Measurements from ENCODE around the gene WRAP53. TPM values are rescaled to one million over a fixed set of nuclear protein-coding genes. Genes with fewer than 3 reads are reported as not detected.

The WRAP53 gene
- total RNA-seq, 3 donors from 2014 or later: 5.1 to 9.9 (median 5.8) TPM

DNA sequence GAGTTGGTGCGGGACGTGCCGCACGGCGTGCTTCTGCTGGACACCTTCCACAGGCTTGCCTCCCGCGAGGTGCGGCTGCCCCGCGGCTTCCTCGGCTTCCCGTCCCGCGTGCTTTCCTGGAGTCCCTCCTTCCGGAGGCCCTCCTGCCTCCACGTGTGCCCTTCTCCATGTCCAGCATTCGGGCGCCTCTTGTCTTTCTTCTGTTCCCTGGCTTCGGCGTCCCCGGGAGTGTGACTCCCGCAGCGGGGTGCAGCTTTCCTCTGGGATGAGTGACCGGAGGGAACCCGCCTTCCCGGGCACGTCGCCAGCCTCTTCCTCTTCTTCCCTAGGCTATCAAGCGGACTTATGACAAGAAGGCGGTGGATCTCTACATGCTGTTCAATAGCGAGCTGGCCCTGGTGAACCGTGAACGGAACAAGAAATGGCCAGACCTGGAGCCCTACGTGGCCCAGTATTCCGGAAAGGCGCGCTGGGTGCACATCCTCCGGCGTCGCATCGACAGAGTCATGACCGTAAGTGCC, 52.3 kb downstream of the WRAP53 start:
- TF ChIP-seq, protein P1, sequence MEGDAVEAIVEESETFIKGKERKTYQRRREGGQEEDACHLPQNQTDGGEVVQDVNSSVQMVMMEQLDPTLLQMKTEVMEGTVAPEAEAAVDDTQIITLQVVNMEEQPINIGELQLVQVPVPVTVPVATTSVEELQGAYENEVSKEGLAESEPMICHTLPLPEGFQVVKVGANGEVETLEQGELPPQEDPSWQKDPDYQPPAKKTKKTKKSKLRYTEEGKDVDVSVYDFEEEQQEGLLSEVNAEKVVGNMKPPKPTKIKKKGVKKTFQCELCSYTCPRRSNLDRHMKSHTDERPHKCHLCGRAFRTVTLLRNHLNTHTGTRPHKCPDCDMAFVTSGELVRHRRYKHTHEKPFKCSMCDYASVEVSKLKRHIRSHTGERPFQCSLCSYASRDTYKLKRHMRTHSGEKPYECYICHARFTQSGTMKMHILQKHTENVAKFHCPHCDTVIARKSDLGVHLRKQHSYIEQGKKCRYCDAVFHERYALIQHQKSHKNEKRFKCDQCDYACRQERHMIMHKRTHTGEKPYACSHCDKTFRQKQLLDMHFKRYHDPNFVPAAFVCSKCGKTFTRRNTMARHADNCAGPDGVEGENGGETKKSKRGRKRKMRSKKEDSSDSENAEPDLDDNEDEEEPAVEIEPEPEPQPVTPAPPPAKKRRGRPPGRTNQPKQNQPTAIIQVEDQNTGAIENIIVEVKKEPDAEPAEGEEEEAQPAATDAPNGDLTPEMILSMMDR (IDR thresholded peaks at IDR 0.05): no peak
- DNase-seq (no peak), ATAC-seq (no peak)
- no peaks in the 10 kb centered on the region for H3K36me3 ChIP-seq (ENCODE audit: low read depth)
- H3K9me3 ChIP-seq: no peaks in the 10 kb centered on the region
- H3K4me1 ChIP-seq (ENCODE audit: low read depth): no peaks in the 10 kb centered on the region
- no peak overlapping the region for H3K4me3 ChIP-seq
- intact Hi-C loops (cut with DNase I, micrococcal nuclease): loop anchor here in 1 of 2 donors (10.0 kb wide), 1 partner anchor 244 kb away; no protein-coding TSS in a partner anchor

DNA sequence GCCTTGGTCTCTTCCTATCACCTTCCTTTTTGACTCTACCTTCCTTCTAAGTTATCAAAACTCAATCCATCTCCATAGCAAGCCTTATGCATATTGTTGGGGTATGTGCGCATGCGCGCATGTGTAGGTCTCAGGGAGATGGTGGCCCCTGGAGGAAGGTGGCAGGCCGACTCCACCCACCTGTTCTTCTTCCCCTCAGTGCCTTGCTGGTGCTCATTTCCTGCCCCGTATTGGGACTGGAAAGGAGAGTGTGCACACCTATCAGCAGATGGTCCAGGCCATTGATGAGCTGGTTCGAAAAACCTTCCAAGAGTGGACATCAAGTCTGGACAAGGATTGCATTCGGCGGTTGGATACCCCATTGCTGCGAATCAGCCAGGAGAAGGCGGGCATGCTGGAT, 54.5 kb downstream of the WRAP53 start:
- H3K4me3 ChIP-seq: no peak overlapping the region
- DNase-seq (no peak), ATAC-seq (no peak)
- H3K36me3 ChIP-seq (ENCODE audit: low read depth): no peaks in the 10 kb centered on the region
- H3K9me3 ChIP-seq: no peaks in the 10 kb centered on the region
- TF ChIP-seq, protein P1 (IDR thresholded peaks at IDR 0.05): no peak
- intact Hi-C loops (cut with DNase I, micrococcal nuclease): loop anchor here in 1 of 2 donors (10.0 kb wide), 1 partner anchor 242 kb away; no protein-coding TSS in a partner anchor
- no peaks in the 10 kb centered on the region for H3K4me1 ChIP-seq (ENCODE audit: low read depth)

DNA sequence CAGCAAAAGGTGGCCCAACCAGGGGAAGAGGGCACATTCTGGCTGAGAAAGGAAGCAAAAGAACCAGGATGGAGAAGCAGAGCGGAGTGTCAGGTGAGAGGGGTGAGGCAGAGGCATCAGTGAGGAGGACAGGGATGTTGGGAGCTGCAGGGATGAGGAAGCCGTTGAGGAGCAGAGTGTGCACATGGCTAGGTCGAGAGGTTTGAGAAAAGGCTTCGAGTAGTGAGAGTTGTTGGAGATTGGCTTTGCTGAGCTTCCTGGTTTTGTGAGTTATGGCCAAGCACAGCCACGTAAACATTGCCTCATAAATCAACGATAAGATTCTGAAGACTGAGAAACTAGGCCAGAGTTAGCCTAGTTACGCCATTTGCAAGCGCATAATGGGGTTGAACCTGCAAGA, 56.1 kb downstream of the WRAP53 start:
- peak; percentile 47 for ATAC-seq

DNA sequence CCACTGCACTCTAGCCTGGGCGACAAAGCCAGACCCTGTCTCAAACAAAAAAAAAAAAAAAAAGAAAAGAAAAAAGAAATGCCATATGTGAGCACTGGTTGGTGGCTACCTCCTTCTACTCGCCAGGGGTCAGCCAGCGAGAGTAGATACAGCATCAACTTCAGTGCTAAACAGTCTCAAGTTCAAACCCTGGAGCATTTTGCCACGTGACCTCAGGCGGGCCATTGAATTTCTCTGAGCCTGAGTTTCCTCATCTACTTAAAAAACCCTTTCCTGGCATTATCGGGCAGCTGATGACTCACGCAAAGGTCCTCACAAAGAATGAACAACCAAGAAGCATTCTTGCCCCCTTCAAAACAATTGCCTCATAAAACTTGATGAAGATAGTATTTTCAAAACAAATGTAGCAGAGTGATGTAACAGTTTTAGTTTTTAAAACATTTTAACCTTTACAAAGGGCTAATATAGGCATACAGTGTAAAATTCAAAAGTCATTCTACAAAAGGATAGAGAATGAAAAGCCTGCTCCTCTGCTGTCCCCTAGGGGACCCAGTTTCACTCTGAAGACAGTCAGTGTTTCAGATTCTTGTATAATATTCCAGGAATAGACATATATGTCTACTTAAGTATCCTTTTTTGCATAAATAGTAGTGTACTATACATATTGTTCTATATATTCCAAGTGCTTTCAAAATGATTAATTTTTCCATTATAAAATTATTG, 57.6 kb downstream of the WRAP53 start:
- intact Hi-C loops (cut with DNase I, micrococcal nuclease): loop anchor here in 1 of 2 donors (10.0 kb wide), 1 partner anchor 239 kb away; no protein-coding TSS in a partner anchor
- no peaks in the 10 kb centered on the region for H3K36me3 ChIP-seq (ENCODE audit: low read depth)
- H3K4me1 ChIP-seq (ENCODE audit: low read depth): no peaks in the 10 kb centered on the region
- no peak overlapping the region for H3K4me3 ChIP-seq
- TF ChIP-seq, protein P1 (IDR thresholded peaks at IDR 0.05): no peak
- no peaks in the 10 kb centered on the region for H3K9me3 ChIP-seq
- ATAC-seq (no peak), DNase-seq (no peak)

More for the DNA sequence above, 56.1 kb downstream of the WRAP53 start:
- TF ChIP-seq, protein P1 (IDR thresholded peaks at IDR 0.05): no peak
- peak in 1 of 3 donors; percentile 8 for DNase-seq
- H3K4me1 ChIP-seq (ENCODE audit: low read depth): no peaks in the 10 kb centered on the region
- H3K36me3 ChIP-seq (ENCODE audit: low read depth): no peaks in the 10 kb centered on the region
- H3K9me3 ChIP-seq: no peaks in the 10 kb centered on the region
- intact Hi-C loops (cut with DNase I, micrococcal nuclease): loop anchor here in 1 of 2 donors (10.0 kb wide), 1 partner anchor 240 kb away; no protein-coding TSS in a partner anchor
- no peak overlapping the region for H3K4me3 ChIP-seq

DNA sequence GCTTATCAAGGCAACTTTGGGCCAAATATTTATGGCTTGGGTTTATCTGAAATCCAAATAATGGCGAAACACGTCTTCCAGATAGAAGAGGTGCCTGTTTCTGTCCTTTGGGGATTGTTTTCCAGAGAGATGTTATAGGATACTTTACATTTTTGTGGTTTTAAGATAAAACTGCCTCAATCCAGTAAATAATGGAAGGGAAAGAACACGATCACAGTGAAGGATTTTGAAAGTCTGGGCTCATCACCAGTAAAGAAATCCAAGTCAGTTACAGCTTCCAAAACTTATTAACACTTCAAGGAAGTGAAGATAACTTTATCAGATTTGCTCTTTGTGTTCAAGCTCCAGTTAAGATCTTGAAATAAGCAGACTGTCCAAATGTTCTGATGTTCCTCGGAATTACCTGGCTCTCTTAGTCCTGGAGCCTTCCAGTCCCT, 59.4 kb downstream of the WRAP53 start:
- DNase-seq: no peak
- H3K4me1 ChIP-seq (ENCODE audit: low read depth): no peaks in the 10 kb centered on the region
- intact Hi-C loops (cut with DNase I, micrococcal nuclease): loop anchor here in 1 of 2 donors (10.0 kb wide), 1 partner anchor 237 kb away; no protein-coding TSS in a partner anchor
- no peak for ATAC-seq
- TF ChIP-seq, protein P1 (IDR thresholded peaks at IDR 0.05): no peak
- no peaks in the 10 kb centered on the region for H3K36me3 ChIP-seq (ENCODE audit: low read depth)
- H3K4me3 ChIP-seq: no peak overlapping the region
- H3K9me3 ChIP-seq: no peaks in the 10 kb centered on the region

Measured in mucosa of descending colon (tissue), 3 donors.